Lower leg skin (tissue), 3 donors: ENCODE results near the gene SON.

Experiments
- POLR2A ChIP-seq, 2 donors: fragments of 450-650 bp; IDR thresholded peaks; one replicate each; pipeline ENCODE4 v1.6.1; 2016 to 2017; ENCODE audit warnings: antibody characterized with exemption in 2 of 2, mild to moderate bottlenecking in 1 of 2, moderate library complexity in 1 of 2
- TF ChIP-seq, protein P1 (sequence below), 3 donors: fragments of 450-650 bp; IDR thresholded peaks; one replicate each; pipeline ENCODE4 v1.5.1; 2016; ENCODE audit warnings: antibody characterized with exemption in 3 of 3, mild to moderate bottlenecking in 3 of 3, moderate library complexity in 2 of 3

DNA sequence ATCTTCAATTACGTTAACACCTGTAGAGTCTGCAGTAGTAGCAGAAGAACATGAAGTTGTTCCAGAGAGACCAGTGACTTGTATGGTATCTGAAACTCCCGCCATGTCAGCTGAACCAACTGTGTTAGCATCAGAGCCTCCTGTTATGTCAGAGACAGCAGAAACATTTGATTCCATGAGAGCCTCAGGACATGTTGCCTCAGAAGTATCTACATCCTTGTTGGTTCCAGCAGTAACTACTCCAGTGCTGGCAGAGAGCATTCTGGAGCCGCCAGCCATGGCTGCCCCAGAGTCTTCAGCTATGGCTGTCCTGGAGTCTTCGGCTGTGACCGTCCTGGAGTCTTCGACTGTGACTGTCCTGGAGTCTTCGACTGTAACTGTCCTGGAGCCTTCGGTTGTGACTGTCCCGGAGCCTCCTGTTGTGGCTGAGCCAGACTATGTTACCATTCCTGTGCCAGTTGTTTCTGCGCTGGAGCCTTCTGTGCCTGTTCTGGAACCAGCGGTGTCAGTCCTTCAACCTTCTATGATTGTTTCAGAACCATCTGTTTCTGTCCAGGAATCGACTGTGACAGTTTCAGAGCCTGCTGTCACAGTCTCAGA, 10.3 kb downstream of the SON start:
- no peak for TF ChIP-seq POLR2A (IDR thresholded peaks at IDR 0.05)
- TF ChIP-seq, protein P1, sequence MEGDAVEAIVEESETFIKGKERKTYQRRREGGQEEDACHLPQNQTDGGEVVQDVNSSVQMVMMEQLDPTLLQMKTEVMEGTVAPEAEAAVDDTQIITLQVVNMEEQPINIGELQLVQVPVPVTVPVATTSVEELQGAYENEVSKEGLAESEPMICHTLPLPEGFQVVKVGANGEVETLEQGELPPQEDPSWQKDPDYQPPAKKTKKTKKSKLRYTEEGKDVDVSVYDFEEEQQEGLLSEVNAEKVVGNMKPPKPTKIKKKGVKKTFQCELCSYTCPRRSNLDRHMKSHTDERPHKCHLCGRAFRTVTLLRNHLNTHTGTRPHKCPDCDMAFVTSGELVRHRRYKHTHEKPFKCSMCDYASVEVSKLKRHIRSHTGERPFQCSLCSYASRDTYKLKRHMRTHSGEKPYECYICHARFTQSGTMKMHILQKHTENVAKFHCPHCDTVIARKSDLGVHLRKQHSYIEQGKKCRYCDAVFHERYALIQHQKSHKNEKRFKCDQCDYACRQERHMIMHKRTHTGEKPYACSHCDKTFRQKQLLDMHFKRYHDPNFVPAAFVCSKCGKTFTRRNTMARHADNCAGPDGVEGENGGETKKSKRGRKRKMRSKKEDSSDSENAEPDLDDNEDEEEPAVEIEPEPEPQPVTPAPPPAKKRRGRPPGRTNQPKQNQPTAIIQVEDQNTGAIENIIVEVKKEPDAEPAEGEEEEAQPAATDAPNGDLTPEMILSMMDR (IDR thresholded peaks at IDR 0.05), result no peak
